K562 (cell line): ENCODE data around the gene AGBL1.

Source experiments
- CHD1 ChIP-seq: fragments of 200-600 bp; sonication (generic); IDR thresholded peaks from one replicate; pipeline ENCODE4 v1.6.1; 2012; ENCODE audit warnings: mild to moderate bottlenecking, moderate library complexity, low read length, inconsistent platforms
- ERF ChIP-seq: fragments of 450-650 bp; formaldehyde crosslinking; IDR thresholded peaks from 2 replicates; pipeline ENCODE4 v1.4.0; 2020; ENCODE audit warnings: mild to moderate bottlenecking, mixed read lengths
- POLR2A ChIP-seq: fragments of 450-650 bp; conservative IDR thresholded peaks from 2 replicates; pipeline ENCODE4 v1.6.1; 2016
- ZBTB1 ChIP-seq: sonication (generic); formaldehyde crosslinking; IDR thresholded peaks from 2 replicates; pipeline ENCODE4 v1.8.1; 2023; ENCODE audit warnings: missing genetic modification reagents, low read depth, mild to moderate bottlenecking, borderline replicate concordance
- ZNF431 ChIP-seq: sonication (generic); formaldehyde crosslinking; IDR thresholded peaks from 2 replicates; pipeline ENCODE4 v1.8.0; 2022; ENCODE audit warnings: mild to moderate bottlenecking, missing genetic modification reagents
- TF ChIP-seq, protein P1 (sequence below), 3 experiments: IDR thresholded peaks in 2 of 3; conservative IDR thresholded peaks in 1 of 3; 2 replicates each; pipeline ENCODE4 v1.5.1; 2011 to 2012; ENCODE audit warnings: low read length in 3 of 3, mild to moderate bottlenecking in 3 of 3, control low read depth in 2 of 3, improper control_type of control experiment in 1 of 3, inconsistent platforms in 1 of 3, low read depth in 1 of 3, mixed read lengths in 1 of 3, moderate library complexity in 1 of 3; ENCODE audit not compliant: insufficient read depth in 2 of 3
- TF ChIP-seq, protein P2 (sequence below): sonication (generic); formaldehyde crosslinking; IDR thresholded peaks from 2 replicates; pipeline ENCODE4 v1.8.1; 2022; ENCODE audit warnings: missing genetic modification reagents

DNA sequence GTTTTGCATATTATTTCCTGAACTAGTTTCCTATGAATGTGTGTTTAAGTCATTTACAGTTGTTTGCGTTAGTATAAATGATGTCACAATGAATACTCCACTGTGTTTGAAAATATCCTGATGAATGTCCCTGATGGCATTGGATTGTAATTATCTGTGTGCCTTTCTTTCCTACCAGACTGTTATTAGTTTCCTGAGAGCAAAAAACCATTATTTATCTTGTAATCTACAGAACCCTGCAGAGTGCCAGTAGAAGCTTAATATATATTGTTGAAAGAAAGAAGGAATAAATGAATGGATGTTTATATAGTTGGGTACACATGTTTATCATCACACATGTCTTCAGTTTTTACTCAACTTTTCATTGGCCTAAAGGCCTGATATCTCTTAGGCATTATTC lies 312.6 kb downstream of the AGBL1 start:
- TF ChIP-seq, protein P1, sequence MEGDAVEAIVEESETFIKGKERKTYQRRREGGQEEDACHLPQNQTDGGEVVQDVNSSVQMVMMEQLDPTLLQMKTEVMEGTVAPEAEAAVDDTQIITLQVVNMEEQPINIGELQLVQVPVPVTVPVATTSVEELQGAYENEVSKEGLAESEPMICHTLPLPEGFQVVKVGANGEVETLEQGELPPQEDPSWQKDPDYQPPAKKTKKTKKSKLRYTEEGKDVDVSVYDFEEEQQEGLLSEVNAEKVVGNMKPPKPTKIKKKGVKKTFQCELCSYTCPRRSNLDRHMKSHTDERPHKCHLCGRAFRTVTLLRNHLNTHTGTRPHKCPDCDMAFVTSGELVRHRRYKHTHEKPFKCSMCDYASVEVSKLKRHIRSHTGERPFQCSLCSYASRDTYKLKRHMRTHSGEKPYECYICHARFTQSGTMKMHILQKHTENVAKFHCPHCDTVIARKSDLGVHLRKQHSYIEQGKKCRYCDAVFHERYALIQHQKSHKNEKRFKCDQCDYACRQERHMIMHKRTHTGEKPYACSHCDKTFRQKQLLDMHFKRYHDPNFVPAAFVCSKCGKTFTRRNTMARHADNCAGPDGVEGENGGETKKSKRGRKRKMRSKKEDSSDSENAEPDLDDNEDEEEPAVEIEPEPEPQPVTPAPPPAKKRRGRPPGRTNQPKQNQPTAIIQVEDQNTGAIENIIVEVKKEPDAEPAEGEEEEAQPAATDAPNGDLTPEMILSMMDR (IDR thresholded peaks at IDR 0.05 in 2 of 3, conservative IDR thresholded peaks at IDR 0.05 in 1 of 3; ENCODE audit: insufficient read depth in 2 of 3, low read depth in 1 of 3, low read length in 3 of 3): no peak
- TF ChIP-seq ZBTB1 (CRISPR knock-in tag) (no peak), ERF (no peak), ZNF431 (CRISPR knock-in tag) (no peak), CHD1 (no peak), POLR2A (no peak)
- TF ChIP-seq, protein P2, sequence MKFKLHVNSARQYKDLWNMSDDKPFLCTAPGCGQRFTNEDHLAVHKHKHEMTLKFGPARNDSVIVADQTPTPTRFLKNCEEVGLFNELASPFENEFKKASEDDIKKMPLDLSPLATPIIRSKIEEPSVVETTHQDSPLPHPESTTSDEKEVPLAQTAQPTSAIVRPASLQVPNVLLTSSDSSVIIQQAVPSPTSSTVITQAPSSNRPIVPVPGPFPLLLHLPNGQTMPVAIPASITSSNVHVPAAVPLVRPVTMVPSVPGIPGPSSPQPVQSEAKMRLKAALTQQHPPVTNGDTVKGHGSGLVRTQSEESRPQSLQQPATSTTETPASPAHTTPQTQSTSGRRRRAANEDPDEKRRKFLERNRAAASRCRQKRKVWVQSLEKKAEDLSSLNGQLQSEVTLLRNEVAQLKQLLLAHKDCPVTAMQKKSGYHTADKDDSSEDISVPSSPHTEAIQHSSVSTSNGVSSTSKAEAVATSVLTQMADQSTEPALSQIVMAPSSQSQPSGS (CRISPR knock-in tag): no peak
